ENCODE results near the gene CLIC3.

CLIC3 gene

GRCh38 chr9:137019891-137020683 lies 23.7 kb upstream of the CLIC3 start:
- H3K4me3 ChIP-seq (ENCODE audit: low read length): no peak overlapping the region
- H3K4me1 ChIP-seq (ENCODE audit: control insufficient read depth, insufficient read depth, low read length): no peaks in the 10 kb centered on the region
- H3K36me3 ChIP-seq (ENCODE audit: control insufficient read depth, insufficient read depth, low read length): peaks cover 8% of the 10 kb centered on the region
- no peaks in the 10 kb centered on the region for H3K27me3 ChIP-seq (ENCODE audit: control insufficient read depth, insufficient read depth, low read length)
- no peak overlapping the region for H3K9ac ChIP-seq (ENCODE audit: low read length)
- no peak overlapping the region for H3K27ac ChIP-seq (ENCODE audit: low read depth, low read length)

GRCh38 chr9:137018761-137019559 lies 22.6 kb upstream of the CLIC3 start:
- Histone ChIP-seq H3K4me1 (ENCODE audit: control insufficient read depth, insufficient read depth, low read length) (no peaks in the 10 kb centered on the region), H3K36me3 (ENCODE audit: control insufficient read depth, insufficient read depth, low read length) (peaks cover 8% of the 10 kb centered on the region), H3K4me3 (ENCODE audit: low read length) (no peak overlapping the region), H3K27me3 (ENCODE audit: control insufficient read depth, insufficient read depth, low read length) (no peaks in the 10 kb centered on the region), H3K9ac (ENCODE audit: low read length) (no peak overlapping the region), H3K27ac (ENCODE audit: low read depth, low read length) (no peak overlapping the region)

GRCh38 chr9:137017791-137018497 lies 21.6 kb upstream of the CLIC3 start:
- Histone ChIP-seq H3K9ac (ENCODE audit: low read length) (no peak overlapping the region), H3K4me1 (ENCODE audit: control insufficient read depth, insufficient read depth, low read length) (no peaks in the 10 kb centered on the region), H3K27me3 (ENCODE audit: control insufficient read depth, insufficient read depth, low read length) (no peaks in the 10 kb centered on the region), H3K36me3 (ENCODE audit: control insufficient read depth, insufficient read depth, low read length) (peaks cover 8% of the 10 kb centered on the region), H3K27ac (ENCODE audit: low read depth, low read length) (no peak overlapping the region), H3K4me3 (ENCODE audit: low read length) (no peak overlapping the region)

- no peak overlapping the region for H3K4me3 ChIP-seq (ENCODE audit: low read length)
- peaks cover 8% of the 10 kb centered on the region for H3K36me3 ChIP-seq (ENCODE audit: control insufficient read depth, insufficient read depth, low read length)
Observed at GRCh38 chr9:137017071-137017470, 20.7 kb upstream of the CLIC3 start.

GRCh38 chr9:137016436-137016835 lies 20.1 kb upstream of the CLIC3 start:
- Histone ChIP-seq H3K4me3 (ENCODE audit: low read length) (no peak overlapping the region), H3K27ac (ENCODE audit: low read depth, low read length) (no peak overlapping the region), H3K9ac (ENCODE audit: low read length) (no peak overlapping the region), H3K27me3 (ENCODE audit: control insufficient read depth, insufficient read depth, low read length) (no peaks in the 10 kb centered on the region), H3K4me1 (ENCODE audit: control insufficient read depth, insufficient read depth, low read length) (no peaks in the 10 kb centered on the region), H3K36me3 (ENCODE audit: control insufficient read depth, insufficient read depth, low read length) (peaks cover 8% of the 10 kb centered on the region)

More at GRCh38 chr9:137017071-137017470, 20.7 kb upstream of the CLIC3 start:
- H3K27ac ChIP-seq (ENCODE audit: low read depth, low read length): no peak overlapping the region
- H3K27me3 ChIP-seq (ENCODE audit: control insufficient read depth, insufficient read depth, low read length): no peaks in the 10 kb centered on the region
- H3K4me1 ChIP-seq (ENCODE audit: control insufficient read depth, insufficient read depth, low read length): no peaks in the 10 kb centered on the region
- H3K9ac ChIP-seq (ENCODE audit: low read length): no peak overlapping the region

- peaks cover 8% of the 10 kb centered on the region for H3K36me3 ChIP-seq (ENCODE audit: control insufficient read depth, insufficient read depth, low read length)
- H3K27me3 ChIP-seq (ENCODE audit: control insufficient read depth, insufficient read depth, low read length): no peaks in the 10 kb centered on the region
Observed at GRCh38 chr9:137015976-137016375, 19.6 kb upstream of the CLIC3 start.

GRCh38 chr9:137015540-137015930 lies 19.2 kb upstream of the CLIC3 start:
- H3K4me3 ChIP-seq (ENCODE audit: low read length): no peak overlapping the region
- H3K36me3 ChIP-seq (ENCODE audit: control insufficient read depth, insufficient read depth, low read length): peaks cover 8% of the 10 kb centered on the region
- H3K9ac ChIP-seq (ENCODE audit: low read length): no peak overlapping the region
- H3K27me3 ChIP-seq (ENCODE audit: control insufficient read depth, insufficient read depth, low read length): no peaks in the 10 kb centered on the region
- H3K4me1 ChIP-seq (ENCODE audit: control insufficient read depth, insufficient read depth, low read length): no peaks in the 10 kb centered on the region
- H3K27ac ChIP-seq (ENCODE audit: low read depth, low read length): no peak overlapping the region

More at GRCh38 chr9:137015976-137016375, 19.6 kb upstream of the CLIC3 start:
- Histone ChIP-seq H3K9ac (ENCODE audit: low read length) (no peak overlapping the region), H3K27ac (ENCODE audit: low read depth, low read length) (no peak overlapping the region), H3K4me1 (ENCODE audit: control insufficient read depth, insufficient read depth, low read length) (no peaks in the 10 kb centered on the region), H3K4me3 (ENCODE audit: low read length) (no peak overlapping the region)

- Histone ChIP-seq H3K27me3 (ENCODE audit: control insufficient read depth, insufficient read depth, low read length) (no peaks in the 10 kb centered on the region), H3K27ac (ENCODE audit: low read depth, low read length) (no peak overlapping the region), H3K4me3 (ENCODE audit: low read length) (no peak overlapping the region), H3K36me3 (ENCODE audit: control insufficient read depth, insufficient read depth, low read length) (peaks cover 8% of the 10 kb centered on the region), H3K4me1 (ENCODE audit: control insufficient read depth, insufficient read depth, low read length) (no peaks in the 10 kb centered on the region), H3K9ac (ENCODE audit: low read length) (no peak overlapping the region)
Observed at GRCh38 chr9:137014776-137015539, 18.6 kb upstream of the CLIC3 start.

- Histone ChIP-seq H3K4me1 (ENCODE audit: control insufficient read depth, insufficient read depth, low read length) (no peaks in the 10 kb centered on the region), H3K4me3 (ENCODE audit: low read length) (no peak overlapping the region), H3K36me3 (ENCODE audit: control insufficient read depth, insufficient read depth, low read length) (peaks cover 8% of the 10 kb centered on the region), H3K9ac (ENCODE audit: low read length) (no peak overlapping the region), H3K27ac (ENCODE audit: low read depth, low read length) (no peak overlapping the region), H3K27me3 (ENCODE audit: control insufficient read depth, insufficient read depth, low read length) (no peaks in the 10 kb centered on the region)
Observed at GRCh38 chr9:137014166-137014565, 17.8 kb upstream of the CLIC3 start.

- Histone ChIP-seq H3K27ac (ENCODE audit: low read depth, low read length) (no peak overlapping the region), H3K36me3 (ENCODE audit: control insufficient read depth, insufficient read depth, low read length) (peaks cover 8% of the 10 kb centered on the region), H3K9ac (ENCODE audit: low read length) (no peak overlapping the region), H3K4me3 (ENCODE audit: low read length) (no peak overlapping the region), H3K4me1 (ENCODE audit: control insufficient read depth, insufficient read depth, low read length) (no peaks in the 10 kb centered on the region), H3K27me3 (ENCODE audit: control insufficient read depth, insufficient read depth, low read length) (no peaks in the 10 kb centered on the region)
Observed at GRCh38 chr9:137013571-137013940, 17.2 kb upstream of the CLIC3 start.

GRCh38 chr9:137012694-137013570 lies 16.6 kb upstream of the CLIC3 start:
- Histone ChIP-seq H3K36me3 (ENCODE audit: control insufficient read depth, insufficient read depth, low read length) (peaks cover 8% of the 10 kb centered on the region), H3K27ac (ENCODE audit: low read depth, low read length) (no peak overlapping the region), H3K27me3 (ENCODE audit: control insufficient read depth, insufficient read depth, low read length) (no peaks in the 10 kb centered on the region), H3K9ac (ENCODE audit: low read length) (no peak overlapping the region), H3K4me3 (ENCODE audit: low read length) (no peak overlapping the region), H3K4me1 (ENCODE audit: control insufficient read depth, insufficient read depth, low read length) (no peaks in the 10 kb centered on the region)
